NK-92 (cell line): ENCODE data around the gene PAPOLB.

Experiments
- DNase-seq: peaks from one replicate; lab custom pipeline; 2025; ENCODE audit not compliant: unreplicated experiment; lab: John Stamatoyannopoulos, UW

Gene PAPOLB

DNA sequence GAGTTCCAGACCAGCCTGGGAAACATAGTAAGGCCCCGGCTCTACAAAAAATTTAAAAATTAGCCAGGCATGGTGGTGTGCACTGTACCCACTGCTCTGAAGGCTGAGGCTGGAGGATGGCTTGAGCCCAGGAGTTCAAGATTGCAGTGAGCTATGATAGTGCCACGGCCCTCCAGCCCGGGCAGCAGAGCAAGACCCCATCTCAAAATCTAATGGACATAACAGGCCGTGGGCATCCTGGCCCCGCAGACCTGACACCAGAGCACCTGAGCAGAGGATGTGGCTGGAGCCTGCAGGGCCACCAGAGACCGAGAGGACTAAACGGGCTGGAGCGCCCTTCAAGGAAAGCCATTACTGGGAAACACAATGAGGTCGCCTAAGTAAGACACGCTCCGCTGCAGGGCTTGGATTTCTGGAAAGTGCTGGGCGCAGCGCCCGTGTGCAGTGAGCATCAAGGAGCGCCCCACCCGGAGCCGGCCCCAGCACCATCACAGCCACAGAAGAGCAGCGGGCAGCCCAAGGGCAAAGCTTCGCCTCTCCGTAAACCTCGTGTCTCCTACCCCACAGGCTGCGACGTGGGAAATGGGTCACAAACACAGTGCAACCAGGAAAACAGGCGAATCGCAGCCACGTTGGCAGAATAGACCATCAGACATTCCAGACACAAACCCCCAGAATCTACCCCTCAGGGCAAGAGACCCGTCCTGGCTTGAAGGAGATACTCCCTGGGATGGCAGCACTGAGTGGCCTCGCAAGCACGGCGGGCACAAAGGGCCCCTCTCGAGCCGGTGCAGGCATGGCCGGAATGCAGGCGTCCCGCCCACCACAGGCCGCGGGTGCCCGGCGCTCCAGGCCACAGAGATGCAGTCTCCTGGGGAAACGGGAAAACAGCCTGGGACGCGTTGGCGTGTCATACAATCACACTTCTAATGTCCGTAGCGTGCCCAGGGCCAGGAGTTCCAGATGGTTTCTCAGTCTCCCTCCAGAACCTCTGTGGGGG, 16.8 kb upstream of the PAPOLB start:
- no peak for DNase-seq

DNA sequence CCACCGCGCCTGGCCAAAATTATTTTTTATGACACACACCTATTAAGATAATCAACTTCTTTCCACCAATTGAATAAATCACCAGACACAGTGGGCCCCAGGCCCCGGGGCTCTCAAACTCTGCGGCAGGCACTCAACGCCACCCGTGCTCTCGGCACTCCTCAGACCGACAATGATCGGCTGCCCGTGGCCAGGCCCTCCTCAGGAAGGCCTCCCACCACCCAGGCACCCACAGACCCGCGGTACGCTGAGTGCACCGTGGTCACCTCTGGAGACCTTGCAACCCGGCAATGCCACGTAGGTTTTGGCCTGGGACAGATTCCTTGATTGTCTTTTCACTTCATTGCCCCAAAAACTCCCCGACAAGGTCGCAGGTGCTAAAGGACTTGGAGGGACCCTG, 14.8 kb upstream of the PAPOLB start:
- no peak for DNase-seq

- DNase-seq: no peak
Observed at GRCh38 chr7:4875391-4875790, 13.6 kb upstream of the PAPOLB start.

DNA sequence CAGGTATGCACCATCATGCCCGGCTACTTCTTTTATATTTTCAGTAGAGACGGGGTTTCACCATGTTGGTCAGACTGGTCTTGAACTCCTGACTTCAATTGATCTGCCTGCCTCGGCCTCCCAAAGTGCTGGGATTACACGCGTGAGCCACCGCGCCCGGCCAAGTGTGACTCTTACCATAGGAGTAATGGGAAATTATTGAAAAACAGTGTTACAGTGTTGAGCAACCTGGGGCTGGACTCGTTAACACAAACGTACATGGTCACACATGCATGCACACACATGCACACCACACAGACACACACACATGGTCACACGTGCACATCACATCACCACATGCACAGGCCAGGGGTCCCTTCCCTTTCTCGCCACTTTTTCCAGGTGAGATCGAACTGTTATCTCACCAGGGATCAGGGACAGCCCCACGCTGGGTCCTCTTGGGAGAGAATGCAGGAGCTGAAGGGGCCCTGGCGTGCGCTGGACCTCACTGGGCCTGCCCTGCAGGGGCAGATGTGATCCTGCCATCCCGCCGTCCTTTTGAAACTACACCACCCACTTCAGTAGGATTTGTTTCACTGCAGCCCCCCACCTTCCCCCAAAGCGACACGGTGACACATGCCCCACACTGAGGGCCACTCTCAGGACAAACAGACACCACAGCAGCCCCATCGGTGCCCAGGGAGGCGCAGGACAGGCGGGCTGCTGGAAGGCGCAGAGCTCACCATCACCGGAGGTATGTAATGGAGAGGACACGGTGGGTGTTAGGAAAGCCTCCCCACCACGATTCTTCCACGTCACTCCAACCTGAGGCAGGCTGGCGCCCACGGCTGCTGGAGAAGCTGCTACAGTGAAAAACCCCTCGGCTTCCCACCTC, 11.5 kb upstream of the PAPOLB start:
- no peak for DNase-seq

DNA sequence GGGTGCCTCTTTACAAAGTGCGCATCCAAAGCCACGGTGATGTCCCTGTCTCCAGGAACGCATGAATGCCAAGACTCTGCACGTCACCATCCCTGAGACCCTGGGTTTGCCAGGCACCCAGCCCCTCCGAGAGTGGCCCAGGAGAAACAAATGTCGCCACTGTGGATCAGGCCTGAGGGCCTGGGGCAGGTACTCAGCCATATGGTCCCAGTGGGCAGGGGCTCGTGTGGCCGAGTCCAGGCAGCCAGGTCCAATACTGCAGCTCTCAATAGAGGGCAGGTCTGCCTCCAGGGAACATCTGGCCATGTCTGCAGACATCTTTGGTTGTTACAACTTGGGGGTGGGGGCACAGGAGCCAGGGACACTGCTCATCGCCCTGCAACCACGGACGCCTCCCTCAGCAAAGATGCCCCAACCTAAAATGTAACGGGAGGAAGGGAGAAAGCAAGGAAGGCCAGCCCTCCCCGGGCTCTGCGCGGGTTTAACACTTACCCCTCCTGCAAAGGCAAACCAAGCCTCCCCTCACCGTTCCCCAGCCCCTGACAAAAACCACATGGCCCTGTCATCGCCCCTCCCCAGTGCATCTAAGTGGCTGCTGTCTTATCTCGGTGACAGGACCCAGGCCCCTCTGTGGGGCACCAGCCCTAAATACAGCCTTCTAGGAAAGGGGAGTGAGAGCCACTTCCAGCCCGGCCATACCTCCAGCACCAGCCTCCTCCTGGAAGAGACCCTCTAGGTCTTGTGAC, 10.3 kb upstream of the PAPOLB start:
- no peak for DNase-seq

DNA sequence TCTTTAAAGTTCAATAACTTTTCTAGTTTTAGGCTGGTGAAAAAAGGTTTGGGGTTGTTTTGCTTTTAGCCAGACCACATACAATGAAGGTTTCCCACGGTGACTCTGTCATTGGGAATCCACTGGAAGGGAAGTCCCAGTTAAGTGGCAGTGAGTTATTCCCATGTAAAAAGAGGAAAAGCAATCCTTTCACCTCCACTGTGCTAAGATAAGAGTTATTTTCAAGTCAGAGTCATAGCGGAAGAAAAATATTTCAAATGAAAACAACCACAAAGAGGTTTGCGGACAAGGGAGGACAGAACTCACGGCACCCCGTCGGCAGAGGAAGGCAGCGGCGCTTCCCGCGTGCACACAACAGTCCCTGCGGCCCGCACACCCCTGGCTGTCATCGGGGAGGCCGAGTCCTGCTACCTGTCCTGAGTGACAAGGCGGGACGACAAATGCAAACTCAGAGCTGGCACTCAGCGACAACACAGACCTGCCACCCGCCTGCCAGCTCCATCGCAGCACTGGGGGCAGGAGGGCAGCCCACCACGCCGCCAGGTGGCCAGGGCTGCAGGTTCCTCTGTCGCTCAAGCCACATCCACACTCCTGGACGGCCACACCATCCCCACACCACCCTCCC, 9.3 kb upstream of the PAPOLB start:
- DNase-seq: no peak

DNA sequence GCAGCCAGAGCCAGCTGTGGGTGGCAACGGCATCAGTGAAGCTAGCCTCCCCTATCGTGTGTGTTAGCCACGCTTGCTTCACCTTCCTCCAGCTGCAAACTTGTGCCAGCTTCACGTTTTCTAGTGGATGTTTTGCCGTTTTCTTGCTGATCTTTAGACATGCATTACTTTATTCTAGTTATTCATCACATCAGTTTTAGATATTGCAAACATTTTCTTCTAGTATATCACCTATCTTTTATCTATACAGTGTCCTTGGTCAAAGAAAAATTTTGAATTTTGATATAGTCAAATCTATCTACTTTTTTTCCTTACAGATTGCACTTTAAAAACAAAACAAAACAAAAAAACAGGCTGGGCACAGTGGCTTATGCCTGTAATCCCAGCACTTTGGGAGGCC, 6.7 kb upstream of the PAPOLB start:
- DNase-seq: no peak

DNA sequence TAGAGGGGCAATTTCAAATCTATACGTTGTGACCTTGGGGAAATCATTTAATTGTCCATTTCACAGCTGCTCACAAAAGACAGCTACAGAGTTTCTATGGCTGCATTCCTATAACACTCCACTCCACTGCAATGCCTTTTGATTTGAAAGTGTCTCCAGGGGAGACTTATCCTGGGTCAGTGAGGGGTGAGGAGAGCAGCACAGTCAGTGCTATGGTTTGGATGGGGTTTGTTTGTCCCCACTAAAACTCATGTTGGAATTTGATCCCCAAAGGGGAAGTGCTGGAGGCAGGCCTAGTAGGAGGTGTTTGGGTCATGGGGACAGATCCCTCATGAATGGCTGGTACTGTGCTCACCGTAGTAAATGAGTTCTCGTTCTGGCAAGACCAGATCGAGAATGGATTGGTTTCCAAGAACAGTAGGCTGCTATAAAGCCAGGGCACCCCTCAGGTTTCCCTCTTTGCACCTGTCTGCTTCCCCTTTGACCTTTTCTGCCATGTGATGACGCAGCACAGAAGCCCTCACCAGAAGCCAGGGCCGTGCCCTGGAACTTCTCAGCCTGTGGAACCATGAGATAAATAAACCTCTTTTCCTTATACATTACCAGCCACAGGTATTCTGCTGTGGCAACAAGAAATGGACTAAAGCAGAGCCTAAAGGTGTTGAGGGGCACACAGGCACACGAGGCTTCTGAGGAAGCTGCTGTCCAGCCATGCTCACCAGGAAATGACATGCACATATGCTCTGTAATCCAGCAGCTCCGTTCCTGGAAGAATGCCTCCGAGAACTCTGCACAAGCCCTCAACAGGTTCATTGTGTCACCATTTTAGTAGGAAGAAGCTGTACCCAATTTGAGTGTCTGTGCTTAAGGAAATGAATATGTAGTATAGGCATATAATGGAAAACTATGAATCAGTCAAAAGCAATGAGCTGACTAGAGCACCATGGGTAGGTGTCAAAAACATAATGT, 5.0 kb upstream of the PAPOLB start:
- no peak for DNase-seq

GRCh38 chr7:4862156-4862555, 326 bp upstream of the PAPOLB start:
- no peak for DNase-seq

GRCh38 chr7:4861227-4861626, 603 bp downstream of the PAPOLB start:
- no peak for DNase-seq

- DNase-seq: no peak
Observed at GRCh38 chr7:4857189-4857588, 4.6 kb downstream of the PAPOLB start.

GRCh38 chr7:4856336-4857057, 5.3 kb downstream of the PAPOLB start:
- DNase-seq: no peak

DNA sequence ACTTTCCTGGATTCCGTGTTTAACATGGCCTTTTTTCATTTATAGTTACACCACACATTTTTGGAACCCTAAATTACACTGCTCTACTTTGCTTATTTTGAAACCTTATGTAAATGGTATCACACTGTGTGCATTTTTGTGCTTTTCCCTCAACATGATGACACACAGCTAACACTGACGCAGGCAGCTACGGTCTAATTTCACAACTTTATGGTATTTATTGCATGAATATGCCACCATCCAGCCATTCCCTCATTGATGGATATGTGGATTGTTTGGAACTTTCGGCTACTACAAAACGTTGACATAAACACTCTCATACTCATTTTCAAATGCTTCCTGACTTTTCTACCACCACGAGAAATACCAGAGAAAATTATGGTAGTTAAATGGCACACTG, 6.9 kb downstream of the PAPOLB start:
- no peak for DNase-seq

DNA sequence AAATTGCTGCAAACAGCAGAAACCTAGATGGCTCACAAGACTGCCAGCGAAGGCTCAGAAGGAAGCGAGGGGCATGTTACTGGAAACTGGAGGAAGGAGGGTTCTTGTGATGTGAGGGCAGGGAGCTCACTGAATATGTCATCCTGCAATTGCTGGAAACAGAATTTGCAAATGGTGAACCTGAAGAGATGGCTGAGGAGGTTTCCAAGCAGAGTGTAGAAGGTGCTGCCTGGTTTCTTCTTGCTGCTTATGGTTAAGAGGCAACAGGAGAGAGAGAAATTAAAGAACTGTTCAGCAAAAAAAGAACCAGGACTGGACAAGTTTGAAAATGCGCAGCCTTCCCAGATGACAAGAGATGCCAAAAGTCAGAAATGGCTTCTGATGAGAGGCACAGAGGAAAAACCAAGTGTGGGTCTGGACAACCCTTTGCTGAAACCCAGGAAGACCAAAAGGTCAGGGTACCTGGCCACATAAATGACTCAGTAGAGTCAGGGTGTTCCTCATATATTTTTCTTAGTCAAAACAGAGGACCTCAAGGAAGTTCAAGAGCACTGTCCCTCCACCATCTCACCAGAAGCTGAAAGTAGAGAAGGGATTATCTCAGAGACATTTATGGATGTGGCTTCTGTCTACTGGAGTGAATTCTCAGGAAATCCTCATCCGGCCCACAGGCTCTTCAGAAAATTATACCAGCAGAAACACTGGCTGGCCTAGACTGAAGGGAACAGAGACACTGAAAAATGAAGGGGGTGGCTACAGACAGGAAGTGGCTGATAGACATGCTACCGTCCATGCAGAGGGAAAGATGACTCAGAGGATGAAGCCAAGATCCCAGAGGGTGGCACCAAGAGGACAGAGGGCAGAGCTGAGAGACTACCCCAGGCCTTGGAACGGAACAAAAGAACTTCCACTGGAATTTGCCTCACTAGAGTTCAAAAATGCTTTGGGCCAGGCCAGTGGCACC, 10.1 kb downstream of the PAPOLB start:
- DNase-seq: no peak

GRCh38 chr7:4850262-4850795, 11.5 kb downstream of the PAPOLB start:
- DNase-seq: no peak

- DNase-seq: no peak
Observed at GRCh38 chr7:4849390-4849789, 12.4 kb downstream of the PAPOLB start.

DNA sequence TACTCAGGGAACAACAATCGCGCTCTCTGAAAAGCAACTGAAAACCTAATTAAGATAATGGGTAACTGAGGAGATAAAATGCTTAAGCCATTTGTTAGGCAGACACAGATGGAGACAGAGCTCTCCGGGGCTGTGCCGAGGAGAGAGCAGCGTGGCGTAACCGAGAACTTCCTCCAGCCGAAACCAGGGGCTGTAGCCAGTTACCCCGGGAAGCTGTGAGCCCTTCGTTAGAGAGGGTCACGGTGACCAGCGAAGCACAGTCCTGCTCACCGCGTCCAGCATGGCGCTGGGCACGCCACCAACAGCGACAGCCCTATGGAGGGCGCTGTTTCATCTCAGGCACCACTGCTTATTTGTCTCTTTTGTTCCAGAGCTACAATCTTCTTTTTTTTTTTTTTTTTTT, 16.1 kb downstream of the PAPOLB start:
- DNase-seq: no peak
